HepG2 (cell line): ENCODE measurements around the gene BCL11B. TPM values are rescaled to one million over a fixed set of nuclear protein-coding genes. Genes with fewer than 3 reads are reported as not detected.

Experiments
- ATAC-seq: fragments of 200-7000 bp; cut with Tn5 transposase; 3 replicates; pipeline ENCODE4 v1.9.1; 2020; ENCODE audit warnings: mild to moderate bottlenecking, moderate library complexity
- BruUV-seq: library from RNA; stranded (reverse); fragments of 400-500 nt; replicated peaks from 2 replicates; lab custom pipeline; 2021; lab: Mats Ljungman, UMichigan
- CTCF ChIA-PET: fragments of 300-600 bp; formaldehyde crosslinking; extraction: SDS; loops from one replicate; lab custom pipeline; 2021; ENCODE audit warnings: low total read pairs, inconsistent platforms, low intra/inter-chr PET ratio; lab: Yijun Ruan, JAX
- POLR2A ChIA-PET: fragments of 350-600 bp; sonication (Branson Sonifier 250); formaldehyde crosslinking; loops from one replicate; lab custom pipeline; 2020; ENCODE audit warnings: antibody characterized with exemption, inconsistent platforms; lab: Yijun Ruan, JAX
- DNase-seq: peaks from one replicate; pipeline ENCODE4 v3.0.0-alpha.2; 2015; ENCODE audit warnings: low spot score
- FAIRE-seq: peaks from 3 replicates; lab custom pipeline; 2011; peaks lifted over from hg19 to GRCh38; lab: Jason Lieb, UNC
- H2AFZ ChIP-seq: one replicate; pipeline ENCODE4 v1.6.1; 2011; ENCODE audit warnings: low read length, inconsistent platforms
- H3K27ac ChIP-seq: fragments of 300-600 bp; 3 replicates; pipeline ENCODE4 v1.8.0; 2011; ENCODE audit warnings: mixed run types, mild to moderate bottlenecking, mixed read lengths, low read length, inconsistent platforms; ENCODE audit not compliant: insufficient read depth; ENCODE audit errors: extremely low read length
- H3K27me3 ChIP-seq, 2 experiments: fragments of 200-600 bp in 1 of 2; 2 replicates in 1 of 2; 3 replicates in 1 of 2; pipeline versions ENCODE4 v1.6.0 to v1.8.0; 2011; ENCODE audit warnings: low read length in 2 of 2, mild to moderate bottlenecking in 2 of 2, moderate library complexity in 2 of 2, inconsistent platforms in 1 of 2; ENCODE audit not compliant: insufficient read depth in 2 of 2, control insufficient read depth in 1 of 2
- H3K36me3 ChIP-seq, 2 experiments: fragments of 200-600 bp in 1 of 2; replicated peaks in 1 of 2; 2 replicates in 1 of 2; 3 replicates in 1 of 2; pipeline versions ENCODE4 v1.5.1 to v1.8.0; 2011; ENCODE audit warnings: low read length in 2 of 2, inconsistent platforms in 1 of 2; ENCODE audit not compliant: insufficient read depth in 2 of 2, control insufficient read depth in 1 of 2
- H3K4me1 ChIP-seq: 2 replicates; pipeline ENCODE4 v1.5.1; 2012; ENCODE audit warnings: low read length, inconsistent platforms; ENCODE audit not compliant: insufficient read depth
- H3K4me2 ChIP-seq: 2 replicates; pipeline ENCODE4 v1.6.0; 2011; ENCODE audit warnings: low read depth, low read length, inconsistent platforms
- H3K4me3 ChIP-seq, 3 experiments: fragments of 200-600 bp in 1 of 3; sonication (generic), shearing (Covaris generic) in 1 of 3; replicated peaks in 1 of 3; 2 replicates each; pipeline ENCODE4 v1.5.1; 2011 to 2016; ENCODE audit warnings: low read length in 3 of 3, inconsistent platforms in 2 of 3, low read depth in 2 of 3, mild to moderate bottlenecking in 2 of 3, control low read depth in 1 of 3, mixed read lengths in 1 of 3; ENCODE audit not compliant: insufficient read depth in 1 of 3
- H3K79me2 ChIP-seq: one replicate; pipeline ENCODE4 v1.6.1; 2011; ENCODE audit warnings: low read length, inconsistent platforms; ENCODE audit not compliant: insufficient read depth
- H3K9ac ChIP-seq: 2 replicates; pipeline ENCODE4 v1.6.0; 2011; ENCODE audit warnings: mild to moderate bottlenecking, low read depth, low read length, inconsistent platforms; ENCODE audit not compliant: insufficient read depth
- H3K9me3 ChIP-seq: 2 replicates; pipeline ENCODE4 v1.5.1; 2012; ENCODE audit warnings: mild to moderate bottlenecking, low read length
- H4K20me1 ChIP-seq: 2 replicates; pipeline ENCODE4 v1.6.0; 2011; ENCODE audit warnings: inconsistent platforms, mild to moderate bottlenecking, low read length, moderate library complexity; ENCODE audit not compliant: insufficient read depth
- HDAC1 ChIP-seq: sonication (generic); formaldehyde crosslinking; IDR thresholded peaks from 2 replicates; pipeline ENCODE4 v1.5.1; 2020; ENCODE audit warnings: mild to moderate bottlenecking, missing genetic modification reagents
- LCORL ChIP-seq, 2 experiments: fragments of 450-650 bp in 1 of 2; sonication (generic) in 1 of 2; formaldehyde crosslinking in 1 of 2; IDR thresholded peaks; 2 replicates each; pipeline versions ENCODE4 v1.5.0 to v1.6.1; 2017 to 2020; ENCODE audit warnings: antibody characterized with exemption in 1 of 2, missing genetic modification reagents in 1 of 2
- PHF5A ChIP-seq: IDR thresholded peaks from one replicate; pipeline ENCODE4 v1.6.1; 2018; ENCODE audit warnings: low read depth, missing genetic modification reagents; ENCODE audit not compliant: unreplicated experiment
- RAD51 ChIP-seq: fragments of 450-650 bp; IDR thresholded peaks from 2 replicates; pipeline ENCODE4 v1.6.1; 2016; ENCODE audit warnings: borderline replicate concordance
- SMYD3 ChIP-seq: sonication (generic); formaldehyde crosslinking; IDR thresholded peaks from 2 replicates; pipeline ENCODE4 v1.8.1; 2023; ENCODE audit warnings: mild to moderate bottlenecking, missing genetic modification reagents
- TBL1XR1 ChIP-seq: fragments of 150-350 bp; IDR thresholded peaks from 2 replicates; pipeline ENCODE4 v1.6.1; 2014; ENCODE audit warnings: borderline replicate concordance, low read length; ENCODE audit not compliant: partially characterized antibody
- ZFP37 ChIP-seq: sonication (generic); formaldehyde crosslinking; IDR thresholded peaks from 2 replicates; pipeline ENCODE4 v1.4.0; 2020; ENCODE audit warnings: missing genetic modification reagents, borderline replicate concordance
- ZNF616 ChIP-seq: sonication (generic); formaldehyde crosslinking; IDR thresholded peaks from 2 replicates; pipeline ENCODE4 v1.5.0; 2020; ENCODE audit warnings: low read depth, mild to moderate bottlenecking, missing genetic modification reagents
- ZNF629 ChIP-seq: sonication (generic); formaldehyde crosslinking; conservative IDR thresholded peaks from 2 replicates; pipeline ENCODE4 v1.5.0; 2020; ENCODE audit warnings: missing genetic modification reagents
- WGBS: methylation state at CpG from one replicate; pipeline ENCODE4 v1.1.6; 2017; ENCODE audit warnings: low lambda C conversion rate; 5-methylcytosine and 5-hydroxymethylcytosine counted together
- in situ Hi-C: cut with HindIII; loops from 2 replicates; pipeline ENCODE4 v1.10.0; 2017; ENCODE audit warnings: low pct_unique_long_range_greater_than_20kb; ENCODE audit not compliant: extremely low pct_ligation_motif_present
- intact Hi-C: fragments of 100-400 bp; cut with micrococcal nuclease; formaldehyde crosslinking; loops from one replicate; pipeline ENCODE4 v1.10.0; 2022; ENCODE audit not compliant: unreplicated experiment
- polyA plus RNA-seq, 8 experiments: library from polyadenylated mRNA; depleted of rRNA in 3 of 8; stranded (reverse) in 7 of 8; unstranded in 1 of 8; fragments of >200 nt; fragmentation: Illumina TruSeq in 4 of 8; extraction: Trizol in 4 of 8; gene quantifications; 2 replicates each; pipeline versions ENCODE4 v1.2.1 to v1.2.3, GENCODE V29; 2011 to 2016; ENCODE audit warnings: low read depth in 4 of 8, missing spikeins in 1 of 8, mixed read lengths in 1 of 8; ENCODE audit not compliant: insufficient read depth in 1 of 8
- total RNA-seq, 5 experiments: library from RNA; depleted of rRNA; stranded (reverse); fragments of >200 nt; fragmentation: Illumina TruSeq; extraction: Trizol; gene quantifications; 2 replicates each; pipeline ENCODE4 v1.2.3, GENCODE V29; 2016; ENCODE audit warnings: low read depth in 1 of 5
- TF ChIP-seq, protein P1 (sequence below): IDR thresholded peaks from 2 replicates; pipeline ENCODE4 v1.6.1; 2016
- TF ChIP-seq, protein P2 (sequence below): sonication (generic); formaldehyde crosslinking; IDR thresholded peaks from 2 replicates; pipeline ENCODE4 v1.5.0; 2020; ENCODE audit warnings: missing genetic modification reagents
- TF ChIP-seq, protein P3 (sequence below): sonication (generic); formaldehyde crosslinking; IDR thresholded peaks from 2 replicates; pipeline ENCODE4 v1.4.0; 2020; ENCODE audit warnings: mild to moderate bottlenecking, missing genetic modification reagents

Gene BCL11B
- total and polyA plus RNA-seq, 2 of the 13 experiments (the other 11 are each of a cell fraction or from before 2014, with no cell fraction given), result not detected

DNA sequence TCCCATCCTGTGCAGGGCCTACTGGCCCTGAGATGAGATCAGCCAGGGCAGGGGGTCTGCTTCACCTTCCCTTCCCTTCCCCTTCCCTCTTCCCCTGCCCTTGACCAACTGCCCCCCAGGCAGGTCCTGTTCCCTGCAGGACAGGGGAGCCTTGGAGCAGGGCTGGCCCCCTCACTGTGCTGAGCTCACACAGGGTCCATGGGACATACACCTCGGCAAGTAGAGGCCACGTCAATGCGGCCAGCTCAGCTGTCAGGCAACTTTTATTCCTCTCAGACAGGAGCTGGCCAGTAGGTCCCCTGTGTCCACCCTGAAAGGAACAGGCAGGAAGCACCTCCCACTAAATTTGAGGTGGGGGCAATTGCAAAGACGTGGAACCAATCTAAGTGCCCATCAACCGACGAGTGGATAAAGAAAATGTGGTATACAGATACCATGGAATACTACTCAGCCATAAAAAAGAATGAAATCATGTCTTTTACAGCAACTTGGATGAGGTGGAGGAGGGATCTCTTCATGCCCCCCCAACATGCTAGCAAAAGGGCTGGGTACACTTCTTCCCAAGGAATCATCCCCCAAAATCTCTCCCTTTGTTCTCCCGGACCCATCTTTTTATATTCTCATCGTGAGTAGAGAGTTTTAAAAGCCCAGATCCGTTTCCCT lies 148.7 kb downstream of the BCL11B start:
- Histone ChIP-seq H3K79me2 (no peaks in the 10 kb centered on the region), H3K4me3 (no peak overlapping the region), H3K4me1 (0 out of 2 replicates have a peak, but pooled peaks cover 8% of the 10 kb centered on the region), H3K9me3 (no peaks in the 10 kb centered on the region), H3K9ac (no peak overlapping the region), H3K27ac (no peak overlapping the region), H3K4me2 (no peak overlapping the region), H3K36me3 (no peaks in the 10 kb centered on the region), H4K20me1 (no peaks in the 10 kb centered on the region), H2AFZ (no peak overlapping the region), H3K27me3 (peaks cover 0 to 4% of the 10 kb centered on the region in 2 experiments; a peak in 2 of 5 replicates)
- in situ Hi-C loops, result loop anchor here (10.0 kb wide), 1 partner anchor 141 kb away; no protein-coding TSS in a partner anchor
- ChIA-PET POLR2A (no interaction called here), CTCF (no interaction called here)
- FAIRE-seq, result no peak
- TF ChIP-seq SMYD3 (no peak), ZFP37 (CRISPR knock-in tag) (no peak), HDAC1 (CRISPR knock-in tag) (no peak), TBL1XR1 (no peak), PHF5A (CRISPR knock-in tag) (no peak), ZNF629 (CRISPR knock-in tag) (no peak), LCORL (IDR thresholded peaks at IDR 0.05) (no peak), LCORL (CRISPR knock-in tag; IDR thresholded peaks at IDR 0.05) (no peak), ZNF616 (CRISPR knock-in tag) (no peak), RAD51 (no peak)
- TF ChIP-seq, protein P1, sequence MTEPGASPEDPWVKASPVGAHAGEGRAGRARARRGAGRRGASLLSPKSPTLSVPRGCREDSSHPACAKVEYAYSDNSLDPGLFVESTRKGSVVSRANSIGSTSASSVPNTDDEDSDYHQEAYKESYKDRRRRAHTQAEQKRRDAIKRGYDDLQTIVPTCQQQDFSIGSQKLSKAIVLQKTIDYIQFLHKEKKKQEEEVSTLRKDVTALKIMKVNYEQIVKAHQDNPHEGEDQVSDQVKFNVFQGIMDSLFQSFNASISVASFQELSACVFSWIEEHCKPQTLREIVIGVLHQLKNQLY (CRISPR knock-in tag), result no peak
- TF ChIP-seq, protein P2, sequence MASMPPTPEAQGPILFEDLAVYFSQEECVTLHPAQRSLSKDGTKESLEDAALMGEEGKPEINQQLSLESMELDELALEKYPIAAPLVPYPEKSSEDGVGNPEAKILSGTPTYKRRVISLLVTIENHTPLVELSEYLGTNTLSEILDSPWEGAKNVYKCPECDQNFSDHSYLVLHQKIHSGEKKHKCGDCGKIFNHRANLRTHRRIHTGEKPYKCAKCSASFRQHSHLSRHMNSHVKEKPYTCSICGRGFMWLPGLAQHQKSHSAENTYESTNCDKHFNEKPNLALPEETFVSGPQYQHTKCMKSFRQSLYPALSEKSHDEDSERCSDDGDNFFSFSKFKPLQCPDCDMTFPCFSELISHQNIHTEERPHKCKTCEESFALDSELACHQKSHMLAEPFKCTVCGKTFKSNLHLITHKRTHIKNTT, result no peak
- TF ChIP-seq, protein P3, sequence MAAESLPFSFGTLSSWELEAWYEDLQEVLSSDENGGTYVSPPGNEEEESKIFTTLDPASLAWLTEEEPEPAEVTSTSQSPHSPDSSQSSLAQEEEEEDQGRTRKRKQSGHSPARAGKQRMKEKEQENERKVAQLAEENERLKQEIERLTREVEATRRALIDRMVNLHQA (CRISPR knock-in tag), result no peak
- ATAC-seq, result no peak
- no TSS peak for BruUV-seq
- WGBS, result 19% methylated on average over 9 of the region's 9 CpGs
- intact Hi-C loops, result no loop called here
- no peak for DNase-seq
